Mucosa of rectum (tissue), 2 donors: ENCODE data around the gene SHMT2.

Source experiments
- H3K27ac ChIP-seq, 2 donors: one replicate each; pipeline ENCODE4 v1.7.0; 2013; ENCODE audit warnings: inconsistent platforms in 2 of 2, low read depth in 2 of 2, low read length in 2 of 2
- H3K27me3 ChIP-seq, 2 donors: one replicate each; pipeline ENCODE4 v1.7.0; 2013; ENCODE audit warnings: low read length in 2 of 2; ENCODE audit not compliant: control insufficient read depth in 2 of 2, insufficient read depth in 2 of 2
- H3K36me3 ChIP-seq, 2 donors: one replicate each; pipeline ENCODE4 v1.7.0; 2013; ENCODE audit warnings: low read length in 2 of 2; ENCODE audit not compliant: control insufficient read depth in 2 of 2, insufficient read depth in 2 of 2
- H3K4me1 ChIP-seq, 2 donors: one replicate each; pipeline ENCODE4 v1.7.0; 2013; ENCODE audit warnings: low read length in 2 of 2, mild to moderate bottlenecking in 1 of 2; ENCODE audit not compliant: control insufficient read depth in 2 of 2, insufficient read depth in 2 of 2
- H3K4me3 ChIP-seq, 2 donors: one replicate each; pipeline ENCODE4 v1.7.0; 2013; ENCODE audit warnings: low read length in 2 of 2
- H3K9ac ChIP-seq, 2 donors: one replicate each; pipeline ENCODE4 v1.7.0; 2013; ENCODE audit warnings: low read length in 2 of 2, low read depth in 1 of 2, mild to moderate bottlenecking in 1 of 2
- H3K9me3 ChIP-seq, 2 donors: one replicate each; pipeline ENCODE4 v1.7.0; 2013; ENCODE audit warnings: low read length in 2 of 2; ENCODE audit not compliant: control insufficient read depth in 2 of 2
- donor health status: healthy.
- donor health status: Normal muscosa, but diverticular disease.

The SHMT2 gene

GRCh38 chr12:57248934-57249742 lies 19.6 kb downstream of the SHMT2 start:
- peaks cover 0 to 2% of the 10 kb centered on the region in 2 donors for H3K27me3 ChIP-seq
- no peaks in the 10 kb centered on the region for H3K9me3 ChIP-seq
- H3K4me3 ChIP-seq: no peak overlapping the region
- H3K4me1 ChIP-seq: no peaks in the 10 kb centered on the region
- H3K9ac ChIP-seq: no peak overlapping the region
- H3K27ac ChIP-seq: no peak overlapping the region
- peaks cover 0 to 2% of the 10 kb centered on the region in 2 donors for H3K36me3 ChIP-seq

GRCh38 chr12:57250541-57250940 lies 21.0 kb downstream of the SHMT2 start:
- no peak overlapping the region for H3K27ac ChIP-seq
- H3K9me3 ChIP-seq: no peaks in the 10 kb centered on the region
- no peaks in the 10 kb centered on the region for H3K27me3 ChIP-seq
- peaks cover 6 to 10% of the 10 kb centered on the region in 2 donors for H3K36me3 ChIP-seq
- no peak overlapping the region for H3K9ac ChIP-seq
- H3K4me3 ChIP-seq: no peak overlapping the region
- no peaks in the 10 kb centered on the region for H3K4me1 ChIP-seq

- Histone ChIP-seq H3K27ac (no peak within 1 kb of the TSS), H3K4me3 (no peak within 1 kb of the TSS), H3K9ac (no peak within 1 kb of the TSS), H3K27me3 (no peaks in the 10 kb centered on the region), H3K36me3 (peaks cover 10 to 14% of the 10 kb centered on the region in 2 donors), H3K4me1 (no peaks in the 10 kb centered on the region), H3K9me3 (no peaks in the 10 kb centered on the region)
These were observed 21.4 kb downstream of the SHMT2 start, which contains the start of gene STAC3 for GRCh38 chr12:57250956-57251355. TSS of gene STAC3 (minus strand) at chr12:57251187. CDS start at chr12:57249636, 1,551 bp downstream.

- H3K27me3 ChIP-seq: no peaks in the 10 kb centered on the region
- no peak overlapping the region for H3K9ac ChIP-seq
- H3K4me1 ChIP-seq: no peaks in the 10 kb centered on the region
- H3K36me3 ChIP-seq: peaks cover 40 to 45% of the 10 kb centered on the region in 2 donors
- no peaks in the 10 kb centered on the region for H3K9me3 ChIP-seq
- H3K4me3 ChIP-seq: no peak overlapping the region
- H3K27ac ChIP-seq: no peak overlapping the region
These were observed 25.2 kb downstream of the SHMT2 start for GRCh38 chr12:57254506-57255280.

- Histone ChIP-seq H3K36me3 (peaks cover 50 to 56% of the 10 kb centered on the region in 2 donors), H3K27ac (no peak overlapping the region), H3K9ac (no peak overlapping the region), H3K9me3 (no peaks in the 10 kb centered on the region), H3K4me3 (no peak overlapping the region), H3K4me1 (no peaks in the 10 kb centered on the region), H3K27me3 (no peaks in the 10 kb centered on the region)
These were observed 26.4 kb downstream of the SHMT2 start for GRCh38 chr12:57255916-57256315.

GRCh38 chr12:57258977-57259970 lies 29.8 kb downstream of the SHMT2 start:
- Histone ChIP-seq H3K36me3 (peaks cover 57 to 66% of the 10 kb centered on the region in 2 donors), H3K4me1 (no peaks in the 10 kb centered on the region), H3K4me3 (no peak overlapping the region), H3K9me3 (no peaks in the 10 kb centered on the region), H3K27ac (no peak overlapping the region), H3K27me3 (no peaks in the 10 kb centered on the region), H3K9ac (no peak overlapping the region)

GRCh38 chr12:57260366-57260765 lies 30.9 kb downstream of the SHMT2 start:
- no peaks in the 10 kb centered on the region for H3K27me3 ChIP-seq
- H3K4me3 ChIP-seq: no peak overlapping the region
- H3K9me3 ChIP-seq: no peaks in the 10 kb centered on the region
- no peak overlapping the region for H3K27ac ChIP-seq
- peaks cover 55 to 62% of the 10 kb centered on the region in 2 donors for H3K36me3 ChIP-seq
- H3K9ac ChIP-seq: no peak overlapping the region
- no peaks in the 10 kb centered on the region for H3K4me1 ChIP-seq

- Histone ChIP-seq H3K4me1 (no peaks in the 10 kb centered on the region), H3K27ac (no peak overlapping the region), H3K27me3 (no peaks in the 10 kb centered on the region), H3K9ac (no peak overlapping the region), H3K9me3 (no peaks in the 10 kb centered on the region), H3K4me3 (no peak overlapping the region), H3K36me3 (peaks cover 45 to 55% of the 10 kb centered on the region in 2 donors)
These were observed 31.9 kb downstream of the SHMT2 start for GRCh38 chr12:57261428-57261865.

- no peak overlapping the region for H3K4me3 ChIP-seq
- H3K9me3 ChIP-seq: no peaks in the 10 kb centered on the region
- H3K4me1 ChIP-seq: no peaks in the 10 kb centered on the region
- H3K27me3 ChIP-seq: no peaks in the 10 kb centered on the region
- H3K27ac ChIP-seq: no peak overlapping the region
- peaks cover 50 to 57% of the 10 kb centered on the region in 2 donors for H3K36me3 ChIP-seq
- H3K9ac ChIP-seq: no peak overlapping the region
These were observed 32.8 kb downstream of the SHMT2 start for GRCh38 chr12:57262126-57262822.
